IMR-90 (cell line): Measurements from ENCODE around the gene LHFPL6. TPM values are rescaled to one million over a fixed set of nuclear protein-coding genes. Genes with fewer than 3 reads are reported as not detected.

ENCODE experiments used
- ATAC-seq: fragments of 200-7000 bp; cut with Tn5 transposase; 2 replicates; pipeline ENCODE4 v1.9.1; 2020; ENCODE audit warnings: low read depth, mild to moderate bottlenecking, moderate library complexity
- BruUV-seq: library from RNA; stranded (reverse); fragments of 400-500 nt; replicated peaks from 2 replicates; lab custom pipeline; 2021; lab: Mats Ljungman, UMichigan
- CTCF ChIA-PET: fragments of 300-600 bp; formaldehyde crosslinking; extraction: SDS; loops from one replicate; lab custom pipeline; 2021; ENCODE audit warnings: antibody characterized with exemption; lab: Yijun Ruan, JAX
- POLR2A ChIA-PET: fragments of 300-600 bp; sonication (Branson Sonifier 250); formaldehyde crosslinking; loops from one replicate; lab custom pipeline; 2022; ENCODE audit warnings: antibody characterized with exemption; ENCODE audit not compliant: unreplicated experiment; lab: Charles Lee
- DNase-seq: peaks from one replicate; pipeline ENCODE4 v3.0.0; 2013
- H2AFZ ChIP-seq: replicated peaks from 2 replicates; pipeline ENCODE3; 2013; ENCODE audit warnings: low read length, mild to moderate bottlenecking; ENCODE audit not compliant: poor library complexity
- H2AK5ac ChIP-seq: 2 replicates; pipeline ENCODE4 v1.6.1; 2013; ENCODE audit warnings: low read depth, low read length, inconsistent platforms
- H2AK9ac ChIP-seq: replicated peaks from 2 replicates; pipeline ENCODE3; 2013; ENCODE audit warnings: mild to moderate bottlenecking, low read depth, low read length, moderate library complexity; ENCODE audit not compliant: poor library complexity
- H2BK120ac ChIP-seq: 2 replicates; pipeline ENCODE4 v1.6.1; 2013; ENCODE audit warnings: low read depth, low read length, inconsistent platforms
- H2BK15ac ChIP-seq: 3 replicates; pipeline ENCODE4 v1.6.1; 2013; ENCODE audit warnings: low read depth, low read length, inconsistent platforms
- H2BK20ac ChIP-seq: 2 replicates; pipeline ENCODE4 v1.6.1; 2013; ENCODE audit warnings: low read depth, mild to moderate bottlenecking, inconsistent platforms, low read length, moderate library complexity
- H2BK5ac ChIP-seq: 2 replicates; pipeline ENCODE4 v1.6.1; 2013; ENCODE audit warnings: mild to moderate bottlenecking, low read depth, low read length, inconsistent platforms; ENCODE audit not compliant: poor library complexity, severe bottlenecking
- H3K14ac ChIP-seq: replicated peaks from 2 replicates; pipeline ENCODE4 v1.6.1; 2013; ENCODE audit warnings: low read depth, low read length, inconsistent platforms
- H3K18ac ChIP-seq: 2 replicates; pipeline ENCODE4 v1.6.1; 2013; ENCODE audit warnings: low read depth, low read length, control low read depth
- H3K23ac ChIP-seq: 2 replicates; pipeline ENCODE4 v1.6.1; 2013; ENCODE audit warnings: low read depth, low read length, inconsistent platforms
- H3K27ac ChIP-seq: 2 replicates; pipeline ENCODE4 v1.5.1; 2013; ENCODE audit warnings: mild to moderate bottlenecking, control low read depth, low read length; ENCODE audit not compliant: insufficient read depth
- H3K27me3 ChIP-seq: 2 replicates; pipeline ENCODE4 v1.6.1; 2013; ENCODE audit warnings: low read length; ENCODE audit not compliant: control insufficient read depth, insufficient read depth
- H3K36me3 ChIP-seq: 2 replicates; pipeline ENCODE4 v1.6.1; 2013; ENCODE audit warnings: low read length, mixed read lengths; ENCODE audit not compliant: control insufficient read depth, insufficient read depth
- H3K4ac ChIP-seq: 2 replicates; pipeline ENCODE4 v1.6.1; 2013; ENCODE audit warnings: low read depth, low read length, inconsistent platforms
- H3K4me1 ChIP-seq: 2 replicates; pipeline ENCODE4 v1.6.1; 2013; ENCODE audit warnings: low read length, mixed read lengths; ENCODE audit not compliant: control insufficient read depth, insufficient read depth
- H3K4me2 ChIP-seq: 2 replicates; pipeline ENCODE4 v1.6.1; 2013; ENCODE audit warnings: low read depth, mild to moderate bottlenecking, control low read depth, low read length, moderate library complexity
- H3K4me3 ChIP-seq: 2 replicates; pipeline ENCODE4 v1.5.1; 2013; ENCODE audit warnings: low read depth, mild to moderate bottlenecking, control low read depth, low read length, moderate library complexity; ENCODE audit not compliant: insufficient read depth
- H3K56ac ChIP-seq: 2 replicates; pipeline ENCODE4 v1.6.1; 2013; ENCODE audit warnings: low read length, inconsistent platforms; ENCODE audit not compliant: insufficient read depth; ENCODE audit errors: extremely low read depth
- H3K79me1 ChIP-seq, 2 experiments: 2 replicates each; pipeline ENCODE4 v1.6.1; 2013; ENCODE audit warnings: low read length in 2 of 2, inconsistent platforms in 1 of 2, low read depth in 1 of 2
- H3K9ac ChIP-seq: 2 replicates; pipeline ENCODE4 v1.6.1; 2013; ENCODE audit warnings: low read depth, low read length, control low read depth
- H3K9me1 ChIP-seq: 2 replicates; pipeline ENCODE4 v1.6.1; 2013; ENCODE audit warnings: low read length, inconsistent platforms; ENCODE audit not compliant: insufficient read depth
- H3K9me3 ChIP-seq: 2 replicates; pipeline ENCODE4 v1.6.1; 2013; ENCODE audit warnings: low read length; ENCODE audit not compliant: control insufficient read depth, insufficient read depth
- H4K20me1 ChIP-seq: 2 replicates; pipeline ENCODE4 v1.6.1; 2013; ENCODE audit warnings: low read length, inconsistent platforms; ENCODE audit not compliant: insufficient read depth
- H4K5ac ChIP-seq: 2 replicates; pipeline ENCODE4 v1.6.1; 2013; ENCODE audit warnings: mild to moderate bottlenecking, low read depth, low read length, control low read depth
- H4K8ac ChIP-seq, 2 experiments: 2 replicates each; pipeline ENCODE4 v1.6.1; 2013; ENCODE audit warnings: low read depth in 2 of 2, low read length in 2 of 2, control low read depth in 1 of 2, inconsistent platforms in 1 of 2
- H4K91ac ChIP-seq: 2 replicates; pipeline ENCODE4 v1.6.1; 2013; ENCODE audit warnings: low read depth, low read length, inconsistent platforms; ENCODE audit not compliant: insufficient read depth
- BHLHE40 ChIP-seq: fragments of 150-350 bp; IDR thresholded peaks from 2 replicates; pipeline ENCODE4 v1.6.1; 2016; ENCODE audit warnings: mild to moderate bottlenecking, low read depth, low read length
- CEBPB ChIP-seq: IDR thresholded peaks from 2 replicates; pipeline ENCODE4 v1.6.1; 2012; ENCODE audit warnings: low read depth, low read length, improper control_type of control experiment
- FOS ChIP-seq: fragments of 150-350 bp; IDR thresholded peaks from 2 replicates; pipeline ENCODE4 v1.6.1; 2016; ENCODE audit warnings: low read depth, low read length
- MAFK ChIP-seq: IDR thresholded peaks from 2 replicates; pipeline ENCODE4 v1.6.1; 2012; ENCODE audit warnings: low read depth, low read length, improper control_type of control experiment
- MAZ ChIP-seq: IDR thresholded peaks from 2 replicates; pipeline ENCODE4 v1.6.1; 2012; ENCODE audit warnings: low read depth, mild to moderate bottlenecking, low read length, improper control_type of control experiment, moderate library complexity, borderline replicate concordance
- MXI1 ChIP-seq: IDR thresholded peaks from 2 replicates; pipeline ENCODE4 v1.6.1; 2012; ENCODE audit warnings: low read depth, mild to moderate bottlenecking, low read length, moderate library complexity, borderline replicate concordance
- RCOR1 ChIP-seq: IDR thresholded peaks from 2 replicates; pipeline ENCODE4 v1.6.1; 2012; ENCODE audit warnings: mild to moderate bottlenecking, low read length, improper control_type of control experiment; ENCODE audit not compliant: insufficient replicate concordance
- SMC3 ChIP-seq: fragments of 150-350 bp; IDR thresholded peaks from 2 replicates; pipeline ENCODE4 v1.6.1; 2016; ENCODE audit warnings: low read depth, mild to moderate bottlenecking, antibody characterized with exemption, low read length, moderate library complexity
- WGBS, 2 experiments: methylation state at CpG; one replicate each; pipeline versions ENCODE4 v1.1.5 to v1.1.7; 2013; ENCODE audit warnings: missing lambda C conversion rate in 2 of 2; ENCODE audit not compliant: insufficient read length in 1 of 2; ENCODE audit errors: extremely low coverage in 2 of 2; 5-methylcytosine and 5-hydroxymethylcytosine counted together
- dilution Hi-C: fragments of 300-500 bp; cut with HindIII; formaldehyde crosslinking; loops from one replicate; pipeline ENCODE4 v1.14.3; 2018; ENCODE audit warnings: low sequenced_read_pairs; ENCODE audit not compliant: unreplicated experiment
- in situ Hi-C: fragments of 300-500 bp; cut with MboI; formaldehyde crosslinking; loops from 3 replicates; pipeline ENCODE4 v1.14.3; 2019; ENCODE audit warnings: low sequenced_read_pairs, inconsistent platforms, mixed read lengths
- intact Hi-C: fragments of 100-400 bp; cut with micrococcal nuclease; formaldehyde crosslinking; loops from 2 replicates; pipeline ENCODE4 v1.10.0; 2022
- polyA plus RNA-seq, 3 experiments: library from polyadenylated mRNA; depleted of rRNA; stranded (reverse); fragments of >200 nt; gene quantifications; 2 replicates each; pipeline ENCODE4 v1.2.3, GENCODE V29; 2012; ENCODE audit warnings: low replicate concordance in 1 of 3
- total RNA-seq: library from RNA; depleted of rRNA; stranded (reverse); fragments of >200 nt; gene quantifications from 2 replicates; pipeline ENCODE4 v1.2.3, GENCODE V29; 2012
- TF ChIP-seq, protein P1 (sequence below): fragments of 150-350 bp; IDR thresholded peaks from 2 replicates; pipeline ENCODE4 v1.6.1; 2017; ENCODE audit warnings: mild to moderate bottlenecking, antibody characterized with exemption, low read length, low read depth
- TF ChIP-seq, protein P2 (sequence below): fragments of 150-350 bp; IDR thresholded peaks from 2 replicates; pipeline ENCODE4 v1.6.1; 2016; ENCODE audit warnings: low read depth, mild to moderate bottlenecking, low read length, moderate library complexity, borderline replicate concordance

LHFPL6 gene
- total and polyA plus RNA-seq, 2 of the 4 experiments (the other 2 are of a cell fraction): 24.7 to 36.1 TPM

DNA sequence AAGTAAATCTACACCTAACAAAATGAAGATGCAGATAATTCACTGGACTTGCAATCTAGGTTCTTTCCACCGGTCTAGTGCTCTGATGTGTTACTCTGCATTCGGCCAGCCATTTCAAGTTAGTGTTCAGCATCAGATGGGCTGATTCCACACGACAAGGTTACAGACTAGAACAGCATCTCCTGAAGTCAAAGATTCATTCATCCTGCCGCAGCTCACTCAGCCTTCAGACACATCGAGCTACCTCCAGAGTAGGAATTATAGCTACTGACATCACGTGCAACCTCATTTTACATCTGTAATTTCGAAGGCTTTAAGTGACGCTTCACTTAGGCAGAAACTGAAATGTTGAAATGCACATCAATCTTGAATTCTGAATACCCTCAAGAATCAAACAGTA lies 76.5 kb downstream of the LHFPL6 start:
- Histone ChIP-seq H3K79me1 (peaks cover 29 to 55% of the 10 kb centered on the region in 2 experiments), H2AK5ac (peak overlapping the region; percentile 97), H3K14ac (peak overlapping the region; percentile 57; the same call in 1 of the 2 replicates), H2BK15ac (peak overlapping the region; percentile 84; the same call in 1 of the 3 replicates), H3K27ac (no peak overlapping the region), H3K18ac (peak overlapping the region; percentile 99; the same call in 1 of the 2 replicates), H3K56ac (no peak overlapping the region), H3K4me1 (peaks cover 16% of the 10 kb centered on the region), H3K4ac (peak overlapping the region; percentile 100), H2BK120ac (peak overlapping the region; percentile 99), H4K8ac (peak overlapping the region; percentile 6 to 48; a peak in 3 of 4 replicates), H2AK9ac (peak overlapping the region; percentile 12), H4K5ac (peak overlapping the region; percentile 73), H4K20me1 (no peaks in the 10 kb centered on the region), H3K23ac (no peak overlapping the region), H3K9me3 (no peaks in the 10 kb centered on the region), H2BK20ac (peak overlapping the region; percentile 92), H3K9ac (no peak overlapping the region), H2AFZ (no peak overlapping the region), H3K9me1 (peaks cover 7% of the 10 kb centered on the region), H3K36me3 (no peaks in the 10 kb centered on the region), H2BK5ac (peak overlapping the region; percentile 98), H4K91ac (peak overlapping the region; percentile 61), H3K27me3 (no peaks in the 10 kb centered on the region), H3K4me2 (no peak overlapping the region), H3K4me3 (no peak overlapping the region)
- in situ Hi-C loops: no loop called here
- DNase-seq (no peak), ATAC-seq (no peak)
- dilution Hi-C loops: no loop called here
- POLR2A ChIA-PET: interaction anchor here (0.6 kb wide), 1 partner anchor 76 kb away, joined by 3 read pairs; no protein-coding TSS in a partner anchor
- TF ChIP-seq, protein P1, sequence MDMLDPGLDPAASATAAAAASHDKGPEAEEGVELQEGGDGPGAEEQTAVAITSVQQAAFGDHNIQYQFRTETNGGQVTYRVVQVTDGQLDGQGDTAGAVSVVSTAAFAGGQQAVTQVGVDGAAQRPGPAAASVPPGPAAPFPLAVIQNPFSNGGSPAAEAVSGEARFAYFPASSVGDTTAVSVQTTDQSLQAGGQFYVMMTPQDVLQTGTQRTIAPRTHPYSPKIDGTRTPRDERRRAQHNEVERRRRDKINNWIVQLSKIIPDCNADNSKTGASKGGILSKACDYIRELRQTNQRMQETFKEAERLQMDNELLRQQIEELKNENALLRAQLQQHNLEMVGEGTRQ: no peak
- TF ChIP-seq RCOR1 (no peak), BHLHE40 (no peak), CEBPB (no peak), MAFK (no peak), SMC3 (no peak), FOS (no peak), MXI1 (no peak), MAZ (no peak)
- TF ChIP-seq, protein P2, sequence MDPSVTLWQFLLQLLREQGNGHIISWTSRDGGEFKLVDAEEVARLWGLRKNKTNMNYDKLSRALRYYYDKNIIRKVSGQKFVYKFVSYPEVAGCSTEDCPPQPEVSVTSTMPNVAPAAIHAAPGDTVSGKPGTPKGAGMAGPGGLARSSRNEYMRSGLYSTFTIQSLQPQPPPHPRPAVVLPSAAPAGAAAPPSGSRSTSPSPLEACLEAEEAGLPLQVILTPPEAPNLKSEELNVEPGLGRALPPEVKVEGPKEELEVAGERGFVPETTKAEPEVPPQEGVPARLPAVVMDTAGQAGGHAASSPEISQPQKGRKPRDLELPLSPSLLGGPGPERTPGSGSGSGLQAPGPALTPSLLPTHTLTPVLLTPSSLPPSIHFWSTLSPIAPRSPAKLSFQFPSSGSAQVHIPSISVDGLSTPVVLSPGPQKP: no peak
- CTCF ChIA-PET: interaction anchor here (0.9 kb wide), 1 partner anchor 11 kb away, joined by 3 read pairs; no protein-coding TSS in a partner anchor
- 97% methylated on average over 3 of the region's 8 CpGs; no CpG with 5 or more reads in 1 of the 2 experiments for WGBS, 2 experiments
- intact Hi-C loops: loop anchor here (5.0 kb wide), 1 partner anchor 64 kb away; no protein-coding TSS in a partner anchor
- no TSS peak for BruUV-seq
